ENCODE results near the gene SOX12.
"Not testable (repeated sequence)": the region's sequence is repeated elsewhere in the genome, so short reads cannot be mapped to it uniquely, and the experiment has no call there.

Gene SOX12

DNA sequence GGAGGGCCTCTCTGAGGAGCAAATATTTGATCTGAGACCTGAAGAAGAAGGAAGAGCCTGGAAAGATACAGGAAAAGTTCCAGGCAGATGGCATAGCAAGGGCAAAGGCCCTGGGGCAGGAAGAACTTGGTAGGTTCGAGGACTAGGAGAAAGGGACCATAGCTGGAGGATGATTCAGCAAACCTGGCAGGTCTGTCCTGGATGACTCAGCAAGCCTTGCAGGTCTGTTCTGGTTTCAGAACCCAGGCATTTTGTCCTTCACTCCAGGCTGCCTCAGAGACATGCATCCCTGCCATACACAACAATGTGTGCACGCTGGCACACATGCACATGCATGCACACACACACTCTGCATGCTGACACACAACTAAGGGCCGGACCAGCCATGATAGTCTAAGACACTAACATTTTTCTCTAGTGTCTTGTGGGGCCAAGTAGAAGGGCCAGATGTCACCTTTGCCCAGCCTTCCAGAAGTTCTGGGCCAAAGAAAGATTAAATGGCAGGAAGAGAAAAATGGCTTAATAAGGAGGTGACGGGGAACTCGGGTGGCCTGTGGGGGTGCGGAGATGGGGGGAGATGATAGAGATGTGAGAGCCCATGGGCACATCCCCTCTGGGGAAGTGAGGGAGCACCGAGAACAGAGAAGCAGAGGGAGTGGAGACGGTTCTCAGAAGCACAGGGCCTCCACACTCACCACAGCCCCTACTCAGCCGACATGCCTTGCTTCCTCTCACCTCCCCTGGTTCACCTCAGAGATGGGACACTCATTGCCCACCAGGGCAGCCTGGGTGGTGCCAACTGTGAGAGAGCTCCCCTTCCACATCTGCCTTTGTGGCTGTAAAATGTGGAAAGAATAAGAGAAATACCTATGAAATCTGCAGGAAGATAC is 39.8 kb downstream of the SOX12 start:
- no peak for DNase-seq

DNA sequence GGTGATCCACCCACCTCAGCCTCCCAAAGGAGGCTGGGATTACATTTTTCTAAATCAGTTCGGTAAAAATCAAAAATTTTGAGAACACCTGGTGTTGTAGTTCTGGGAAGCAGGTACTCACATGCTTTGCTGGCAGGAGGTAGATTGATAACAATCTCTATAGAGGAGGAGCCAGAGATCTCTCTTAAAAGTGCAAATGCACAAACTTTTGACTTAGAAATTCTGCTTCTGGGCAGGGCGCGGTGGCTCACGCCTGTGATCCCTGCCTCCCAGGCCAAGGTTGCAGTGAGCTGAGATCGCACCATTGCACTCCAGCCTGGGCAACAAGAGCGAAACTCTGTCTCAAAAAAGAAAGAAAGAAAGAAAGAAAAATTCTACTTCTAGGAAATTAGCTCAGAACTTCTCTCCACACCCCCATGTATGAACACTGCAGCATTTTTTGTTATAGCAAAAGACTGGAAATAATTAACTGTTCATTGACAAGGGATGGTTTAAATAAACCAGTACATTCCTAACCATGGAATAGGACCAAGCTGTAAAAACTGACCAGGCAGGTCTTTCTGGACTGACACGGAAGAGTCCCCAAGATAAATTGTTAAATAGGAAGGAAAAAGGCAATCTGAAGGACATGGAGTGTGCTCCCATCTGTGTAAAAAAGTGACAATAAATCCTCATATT is 40.8 kb downstream of the SOX12 start:
- no peak for DNase-seq

DNA sequence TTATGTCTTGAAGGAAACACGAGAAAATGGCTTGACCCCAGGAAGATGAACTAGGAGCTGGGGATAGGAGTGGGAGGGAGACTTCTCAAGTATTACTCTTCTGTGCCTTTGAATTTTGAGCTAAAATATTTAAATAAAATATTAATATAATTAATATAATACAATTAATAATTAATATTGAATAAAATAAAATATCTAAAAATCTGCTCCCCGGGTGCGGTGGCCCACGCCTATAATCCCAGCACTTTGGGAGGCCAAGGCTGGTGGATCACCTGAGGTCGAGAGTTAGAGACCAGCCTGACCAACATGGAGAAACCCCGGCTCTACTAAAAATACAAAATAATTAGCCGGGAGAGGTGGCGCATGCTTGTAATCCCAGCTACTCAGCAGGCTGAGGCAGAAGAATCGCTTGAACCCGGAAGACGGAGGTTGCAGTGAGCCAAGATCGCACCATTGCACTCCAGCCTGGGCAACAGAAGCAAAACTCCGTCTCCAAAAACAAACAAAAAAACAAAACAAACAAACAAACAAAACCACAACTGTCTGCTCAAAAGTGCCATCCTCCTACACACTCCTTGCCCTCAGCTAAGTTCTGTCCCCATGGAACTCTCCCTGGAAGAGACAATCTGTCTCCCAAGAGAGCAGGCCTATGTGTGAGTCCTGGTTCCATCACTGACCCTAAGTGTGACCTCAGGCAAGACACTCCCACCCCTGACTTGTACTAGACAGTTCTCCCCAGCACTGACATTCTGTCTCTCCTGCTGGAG is 41.5 kb downstream of the SOX12 start:
- no peak for DNase-seq

DNA sequence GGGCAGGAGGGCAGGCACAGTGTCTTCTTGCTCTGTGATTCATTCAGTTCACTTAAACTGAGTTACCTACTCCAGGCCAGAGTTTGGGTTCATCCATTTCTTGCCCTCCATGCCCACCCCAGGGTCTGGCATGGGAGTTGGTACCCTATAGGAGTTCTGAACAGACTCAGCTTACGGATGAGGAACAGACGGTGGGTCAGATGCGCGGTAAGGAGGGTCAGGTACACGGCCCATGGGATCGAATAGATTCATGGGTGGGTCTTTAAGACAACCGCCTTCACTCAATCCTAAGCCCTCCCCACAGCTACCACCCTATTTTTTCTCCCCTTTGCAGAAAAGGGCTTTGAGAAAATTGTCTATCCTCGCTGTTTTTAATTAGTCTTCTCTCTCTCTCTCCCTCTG is 42.1 kb downstream of the SOX12 start:
- no peak for DNase-seq

DNA sequence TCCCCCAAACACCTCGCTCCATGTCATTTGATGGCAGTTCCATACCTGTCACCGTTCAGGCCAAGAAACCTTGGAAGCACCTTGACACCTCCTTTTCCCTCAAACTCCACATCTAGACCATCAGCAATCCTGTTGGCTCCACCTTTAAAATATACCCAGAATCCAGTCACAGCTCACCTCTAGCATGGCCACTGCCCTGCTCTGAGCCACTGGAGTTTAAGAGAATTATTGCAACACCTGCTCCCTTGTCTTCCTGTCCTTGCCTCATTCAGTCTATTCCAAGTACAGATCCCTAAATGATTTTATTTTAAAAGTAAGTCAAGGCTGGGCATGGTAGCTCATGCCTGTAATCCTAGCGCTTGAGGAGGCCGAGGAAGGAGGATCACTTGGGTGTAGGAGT is 43.6 kb downstream of the SOX12 start:
- no peak for DNase-seq

DNA sequence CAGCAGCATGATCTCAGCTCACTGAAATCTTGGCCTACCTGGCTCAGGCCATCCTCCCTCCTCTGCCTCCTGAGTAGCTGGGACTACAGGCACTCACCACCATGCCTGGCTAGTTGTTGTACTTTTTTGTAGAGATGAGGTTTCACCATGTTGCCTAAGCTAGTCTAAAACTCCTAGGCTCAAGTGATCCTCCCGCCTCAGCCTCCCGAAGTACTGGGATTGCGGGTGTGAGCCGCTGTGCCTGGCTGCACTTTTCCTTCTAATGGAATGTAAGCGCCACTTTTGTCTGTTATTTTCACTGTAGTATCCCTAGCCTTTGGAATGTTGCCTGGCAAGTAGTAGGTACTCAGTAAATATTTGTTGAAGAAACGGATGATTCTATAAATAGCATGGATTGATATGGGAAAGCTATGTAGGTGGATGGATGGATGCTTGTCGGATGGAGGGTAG is 44.8 kb downstream of the SOX12 start:
- DNase-seq = no peak

DNA sequence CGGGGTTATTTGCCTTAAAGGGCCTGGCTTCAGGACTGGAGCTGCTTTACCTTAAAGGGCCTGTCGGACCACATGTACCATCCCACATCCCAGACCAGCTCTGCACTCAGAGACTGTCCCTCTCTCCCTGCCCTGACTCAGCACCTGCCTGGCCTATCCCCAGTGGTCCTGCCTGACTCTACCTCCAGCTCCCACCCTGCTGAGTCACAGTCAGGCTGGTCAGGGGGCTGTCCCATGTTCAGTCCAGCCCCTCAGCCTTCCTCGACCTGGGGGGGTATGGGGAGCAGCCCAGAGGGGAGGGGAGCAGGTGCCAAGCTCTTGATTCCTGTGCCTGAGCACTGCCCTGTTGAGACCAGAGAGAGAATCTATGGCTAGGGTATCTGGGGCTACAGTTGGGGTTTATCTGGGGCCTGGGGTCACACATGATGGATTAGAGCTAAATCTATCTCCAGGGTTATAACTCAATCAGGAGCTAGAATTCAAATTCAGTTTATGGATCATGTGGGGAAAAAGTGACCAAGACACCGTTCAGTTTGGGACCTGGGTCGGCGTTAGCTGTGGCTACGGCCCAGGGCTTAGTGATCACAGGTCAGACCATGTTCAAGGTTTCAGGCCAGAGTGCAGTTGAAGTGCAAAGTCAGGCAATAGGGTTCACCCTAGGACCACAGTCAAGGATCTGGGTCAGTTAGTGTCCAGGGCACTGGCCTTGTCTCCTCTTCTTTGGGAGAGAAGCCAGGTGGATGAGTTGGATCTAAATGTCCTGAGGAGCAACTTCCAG is 45.8 kb downstream of the SOX12 start:
- DNase-seq = no peak

DNA sequence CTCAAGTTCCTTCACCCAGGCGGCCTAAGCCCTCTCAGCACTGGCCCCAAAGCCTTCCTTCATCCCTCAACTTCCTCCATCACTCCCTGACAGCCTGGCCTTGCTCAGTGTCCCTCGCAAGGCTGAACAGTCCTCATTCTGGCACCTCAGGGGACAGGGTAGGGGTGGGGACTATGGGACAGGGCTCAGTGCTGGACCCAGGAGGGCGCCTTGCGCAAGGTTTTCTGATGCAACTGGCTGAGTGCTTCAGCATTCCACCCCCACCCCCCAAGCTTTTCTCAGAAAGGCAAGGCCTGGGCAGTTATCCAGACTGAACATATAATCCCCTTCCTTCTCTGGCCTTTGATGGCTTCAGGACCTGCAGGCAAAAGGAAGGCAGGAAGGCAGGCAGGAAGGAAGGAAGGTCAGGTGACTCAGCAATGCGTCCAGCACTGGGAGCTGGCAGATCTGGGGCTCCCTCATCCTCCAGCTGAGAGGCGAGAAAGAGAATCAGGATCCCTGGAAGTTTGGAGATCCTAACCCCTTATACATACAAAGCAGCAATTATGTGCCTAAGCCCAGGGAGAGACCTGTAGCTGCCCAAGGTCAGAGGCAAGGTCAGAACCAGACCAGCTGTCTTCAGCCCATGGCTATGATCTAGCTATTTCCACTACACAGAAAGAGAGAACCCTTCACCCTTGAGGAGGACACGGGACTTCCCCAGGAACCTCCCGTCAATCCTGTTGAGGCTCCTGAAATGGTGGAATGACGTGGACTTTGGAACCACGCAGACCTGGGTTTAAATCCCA is 46.6 kb downstream of the SOX12 start:
- peak; percentile 65 to 75 for DNase-seq

DNA sequence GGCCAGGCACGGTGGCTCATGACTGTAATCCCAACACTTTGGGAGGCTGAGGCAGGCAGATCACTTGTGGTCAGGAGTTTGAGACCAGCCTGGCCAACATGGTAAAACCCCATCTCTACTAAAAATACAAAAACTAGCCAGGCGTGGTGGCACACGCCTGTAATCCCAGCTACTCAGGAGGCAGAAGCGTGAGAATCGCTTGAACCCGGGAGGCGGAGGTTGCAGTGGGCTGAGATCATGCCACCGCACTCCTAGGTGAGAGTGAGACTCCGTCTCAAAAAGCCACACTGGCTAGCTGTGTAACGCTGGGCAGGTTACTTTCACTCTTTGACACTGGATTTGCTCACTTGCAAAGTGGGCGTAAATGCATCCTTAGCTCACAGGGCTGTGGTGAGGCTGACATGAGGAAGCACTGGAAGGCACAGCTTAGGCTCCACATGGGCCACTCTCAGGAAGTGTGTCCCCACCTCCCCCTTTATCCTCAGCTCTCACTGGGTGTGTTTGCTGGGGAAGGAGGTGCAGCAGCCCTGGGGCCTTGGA is 47.3 kb downstream of the SOX12 start:
- peak; percentile 72 to 91 for DNase-seq

DNA sequence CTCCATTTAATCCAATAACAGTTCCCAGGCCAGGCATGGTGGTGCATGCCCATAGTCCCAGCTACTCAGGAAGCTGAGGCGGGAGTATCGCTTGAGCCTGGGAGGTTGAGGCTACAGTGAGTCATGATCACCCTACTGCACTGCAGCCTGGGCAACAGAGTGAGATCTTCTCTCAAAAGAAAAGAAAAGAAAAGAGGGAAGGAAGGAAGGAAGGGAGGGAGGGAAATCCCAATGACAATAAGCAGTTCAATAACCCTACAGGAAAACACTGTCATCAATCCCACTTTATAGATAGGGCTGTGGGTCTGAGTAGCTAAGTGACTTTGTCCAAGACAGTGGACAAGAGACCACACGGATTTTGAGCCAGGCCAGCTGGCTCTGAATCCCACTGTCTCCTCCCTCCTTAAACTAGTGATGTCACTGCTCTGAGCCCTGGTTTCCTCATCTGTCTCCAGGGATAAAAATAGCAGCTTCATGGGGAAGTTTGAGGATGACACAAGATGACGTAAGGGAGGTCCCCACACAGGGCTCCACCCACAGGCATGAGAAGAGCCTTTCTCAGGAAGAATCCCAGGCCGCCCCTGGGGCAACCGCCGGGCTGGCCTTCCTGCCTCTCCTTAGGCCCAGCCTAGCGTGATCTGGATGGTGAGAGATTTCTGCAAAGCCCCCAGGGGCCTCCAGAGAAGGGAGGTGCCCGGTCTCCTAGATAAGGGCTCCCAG is 48.0 kb downstream of the SOX12 start:
- peak; percentile 96 to 97 for DNase-seq

DNA sequence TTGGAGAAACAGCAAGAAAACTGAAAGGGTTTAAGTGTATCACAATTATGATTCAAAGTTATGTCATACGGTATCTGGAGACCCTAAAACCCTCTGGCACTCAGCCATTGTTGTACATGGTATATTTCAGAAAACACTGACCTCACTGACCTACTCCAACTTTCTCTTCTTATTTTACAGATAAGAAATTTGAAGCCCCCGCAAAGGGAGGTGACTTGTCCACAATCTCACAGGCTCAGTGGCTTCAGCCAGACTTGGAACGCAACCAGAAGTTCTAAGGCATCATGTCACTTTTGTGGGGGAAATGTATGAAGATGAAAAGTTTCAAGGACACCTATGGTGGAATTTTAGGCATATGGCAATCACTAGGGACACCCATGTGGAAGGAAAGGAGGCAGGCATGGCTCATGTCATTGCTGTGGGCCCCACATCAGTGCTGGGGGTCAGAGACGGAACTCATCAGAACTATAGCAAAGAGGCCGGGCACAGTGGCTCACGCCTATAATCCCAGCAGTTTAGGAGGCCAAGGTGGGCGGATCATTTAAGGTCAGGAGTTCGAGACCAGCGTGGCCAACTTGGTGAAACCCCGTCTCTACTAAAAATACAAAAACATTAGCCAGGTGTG is 50.0 kb downstream of the SOX12 start:
- DNase-seq = no peak

DNA sequence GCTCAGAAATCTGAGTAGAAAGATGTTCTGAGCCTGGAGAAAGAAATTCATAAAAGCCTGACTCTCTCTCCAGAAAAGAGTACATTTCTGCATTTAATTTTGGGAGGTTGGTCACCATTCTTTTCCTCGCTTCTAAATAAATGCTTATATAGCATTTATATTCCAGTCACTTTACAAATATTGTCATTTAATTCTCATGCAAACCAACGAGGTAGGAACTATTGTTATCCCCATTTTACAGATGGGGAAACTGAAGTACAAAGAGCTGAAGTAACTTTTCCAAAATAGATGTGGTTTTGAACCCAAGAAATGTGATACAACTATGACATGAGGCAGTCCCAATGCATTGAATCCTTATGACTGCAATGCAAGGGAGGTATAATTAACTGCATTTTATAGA is 50.7 kb downstream of the SOX12 start:
- no peak for DNase-seq

DNA sequence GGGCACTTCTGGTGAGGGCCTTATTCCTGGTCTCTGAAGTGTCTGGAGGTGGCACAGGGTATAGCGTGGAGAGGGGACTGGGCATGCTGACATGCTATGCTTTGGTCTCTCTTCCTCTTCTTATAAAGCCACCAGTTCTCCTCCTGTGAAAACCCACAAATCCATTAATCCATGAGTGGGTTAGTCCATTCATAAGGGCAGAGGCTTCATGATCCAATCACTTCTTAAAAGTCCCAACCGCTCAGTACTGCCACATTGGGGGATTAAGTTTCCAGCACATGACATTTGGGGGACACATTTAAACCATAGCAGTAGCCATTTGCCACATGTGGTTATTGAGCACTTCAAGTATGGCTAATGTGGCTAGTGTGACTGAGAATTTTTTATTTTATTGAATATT is 51.4 kb downstream of the SOX12 start:
- no peak for DNase-seq

DNA sequence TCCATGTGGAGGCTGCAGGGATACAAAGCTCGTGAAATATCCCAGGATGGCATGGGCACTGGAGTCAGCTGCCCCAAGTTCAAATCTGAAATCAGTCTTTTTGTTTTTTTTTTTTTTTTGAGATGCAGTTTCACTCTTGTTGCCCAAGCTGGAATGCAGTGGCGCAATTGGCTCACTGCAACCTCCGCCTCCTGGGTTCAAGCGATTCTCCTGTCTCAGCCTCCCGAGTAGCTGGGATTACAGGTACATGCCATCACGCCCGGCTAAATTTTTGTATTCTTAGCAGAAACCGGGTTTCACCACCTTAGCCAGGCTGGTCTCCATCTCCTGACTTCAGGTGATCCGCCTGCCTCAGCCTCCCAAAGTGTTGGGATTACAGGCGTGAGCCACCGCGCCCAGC is 52.2 kb downstream of the SOX12 start:
- not testable (repeated sequence) for DNase-seq

DNA sequence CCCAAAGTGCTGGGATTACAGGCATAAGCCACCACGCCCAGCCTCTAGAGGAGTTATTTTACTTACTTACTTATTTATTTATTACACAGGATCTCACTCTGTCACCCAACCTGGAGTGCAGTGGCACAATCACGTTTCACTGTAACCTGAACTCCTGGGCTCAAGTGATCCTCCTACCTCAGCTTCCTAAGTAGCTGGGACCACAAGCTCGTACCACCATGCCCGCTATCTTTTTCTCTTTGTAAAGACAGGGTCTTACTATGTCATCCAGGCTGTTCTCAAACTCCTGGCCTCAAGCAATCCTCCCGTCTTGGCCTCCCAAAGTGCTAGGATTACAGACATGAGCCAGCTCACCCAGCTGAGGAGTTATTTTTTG is 53.6 kb downstream of the SOX12 start:
- no peak for DNase-seq

Measured in inflammatory macrophage treated with lipopolysaccharide for 1 hour (primary cell).